Heart right ventricle (tissue), 16 donors: ENCODE data around the gene GSE1. TPM values are rescaled to one million over a fixed set of nuclear protein-coding genes. Genes with fewer than 3 reads are reported as not detected.

Experiments used
- ATAC-seq, 8 donors: fragments of 200-7000 bp; cut with Tn5 transposase; one replicate each; pipeline ENCODE4 v1.9.1; 2020; ENCODE audit warnings: mild to moderate bottlenecking in 8 of 8, moderate library complexity in 8 of 8, moderate number of reproducible peaks in 1 of 8
- DNase-seq, 2 donors: peaks; one replicate each; pipeline ENCODE4 v3.0.0-alpha.2; 2020
- H3K27ac ChIP-seq, 10 donors: fragments of 200-600 bp; sonication (generic) in 2 of 10; one replicate each; pipeline versions ENCODE4 v1.5.0 to v1.8.0; 2020 to 2022; ENCODE audit warnings: mild to moderate bottlenecking in 3 of 10
- H3K27me3 ChIP-seq, 7 donors: fragments of 200-600 bp; one replicate each; pipeline ENCODE4 v1.8.0; 2021 to 2022; ENCODE audit warnings: mild to moderate bottlenecking in 2 of 7
- H3K36me3 ChIP-seq, 9 donors: fragments of 200-600 bp; sonication (generic) in 1 of 9; one replicate each; pipeline versions ENCODE4 v1.5.0 to v1.8.0; 2020 to 2022; ENCODE audit warnings: mild to moderate bottlenecking in 2 of 9
- H3K4me1 ChIP-seq, 9 donors: fragments of 200-600 bp; sonication (generic) in 1 of 9; one replicate each; pipeline versions ENCODE4 v1.5.0 to v1.8.0; 2020 to 2022; ENCODE audit warnings: mild to moderate bottlenecking in 4 of 9
- H3K4me3 ChIP-seq, 10 donors: fragments of 200-600 bp; sonication (generic) in 2 of 10; one replicate each; pipeline versions ENCODE4 v1.5.0 to v1.8.0; 2020 to 2022; ENCODE audit warnings: mild to moderate bottlenecking in 7 of 10, moderate library complexity in 2 of 10
- H3K9me3 ChIP-seq, 11 donors: fragments of 200-600 bp in 10 of 11; sonication (generic) in 2 of 11; one replicate each; pipeline versions ENCODE4 v1.5.0 to v1.8.0; 2013 to 2022; ENCODE audit warnings: mild to moderate bottlenecking in 2 of 11, control low read depth in 1 of 11, moderate library complexity in 1 of 11
- WGBS, 2 donors: extraction: QIAGEN DNeasy Blood & Tissue Kit; methylation state at CpG; one replicate each; pipeline ENCODE4 v1.1.7; 2013; ENCODE audit warnings: inconsistent platforms in 1 of 2; 5-methylcytosine and 5-hydroxymethylcytosine counted together
- intact Hi-C, 10 donors: fragments of 100-400 bp; cut with DNase I; formaldehyde crosslinking; loops; one replicate each; pipeline versions ENCODE4 v1.11.1 to v1.14.2; 2022
- long read RNA-seq, 3 donors: library from polyadenylated mRNA; unstranded; transcript quantifications; one replicate each; pipeline ENCODE4 v2.0.0, GENCODE V29; 2020 to 2021
- polyA plus RNA-seq, 2 donors: library from polyadenylated mRNA; stranded (reverse); fragments of 200-250 nt; gene quantifications; one replicate each; pipeline ENCODE4 v1.2.3, GENCODE V29; 2013
- total RNA-seq, 10 donors: library from RNA; stranded (reverse); fragmentation: NEBNext Ultra II Directional in 3 of 10; extraction: Animal tissue kit (Norgen Biotek cat#: 25700) in 3 of 10; gene quantifications; one replicate each; pipeline versions ENCODE4 v1.2.1 to v1.2.4, GENCODE V29; 2021 to 2023
- TF ChIP-seq, protein P1 (sequence below), 9 donors: fragments of 200-600 bp; sonication (generic) in 2 of 9; IDR thresholded peaks; one replicate each; pipeline versions ENCODE4 v1.5.0 to v1.8.0; 2021 to 2022; ENCODE audit warnings: antibody characterized with exemption in 9 of 9, mild to moderate bottlenecking in 5 of 9, moderate library complexity in 1 of 9
- donor health status: Arrhythmogenic right ventricular cardiomyopathy.
- donor health status: ischemic (EF 13 %, LVEDD 7.1; RV severe dilation, severe dysfunction).
- donor health status: healthy with polysubstance abuse.
- donor health status: DM: no; HTN: yes; CAD: no.
- donor health status: DM: no; HTN: no; CAD: no.
- donor health status: ischemic (EF 25% LVEDD 6.9; RV normal size, moderate dysfunction).
- donor health status: ischemic (EF 25% LVEDD 5.7; RV mildly dilated, moderate dysfunction).
- donor health status: healthy.
- donor health status: DM: yes; HTN: yes; CAD: no.
- donor health status: Ischemic cardiomyopathy.
- donor health status: ischemic (EF 35%, LVEDD 5.7; RV mildly dilated, moderate dysfunction).
- donor health status: nonischemic (EF 11% LVEDD 7.7; RV severe dilation, severe dysfunction).
- donor health status: DM: yes; HTN: yes; CAD: no.
- donor health status: PGD.
- donor health status: ischemic (EF 29% LVEDD 5.4; RV normal size, mild dysfunction).
- donor health status: nonischemic (EF 23%, LVEDD 6.1; RV moderate dilation, normal function).

GSE1 gene
- 10 to 100 TPM; 31.1 to 53.2 (median 33.6) TPM for total RNA-seq
- 10 to 100 TPM; 15.6 to 25.0 TPM for polyA plus RNA-seq
- long read RNA-seq, donor 1, partial matches to known transcripts = 54 of 101 reads
- long read RNA-seq, donor 1, other reads (novel, unspliced or antisense) = 47 of 101 reads
- long read RNA-seq, donor 2, full-length matches to known transcripts = 1 of 74 reads
- long read RNA-seq, donor 2, partial matches to known transcripts = 40 of 74 reads
- long read RNA-seq, donor 2, other reads (novel, unspliced or antisense) = 33 of 74 reads
- long read RNA-seq, donor 3, full-length matches to known transcripts = 3 of 116 reads
- long read RNA-seq, donor 3, partial matches to known transcripts = 69 of 116 reads
- long read RNA-seq, donor 3, other reads (novel, unspliced or antisense) = 44 of 116 reads

GRCh38 chr16:85612801-85613603, at the start of gene GSE1:
Gene GSE1 (plus strand): TSS chr16:85613322. CDS start chr16:85613392, 70 bp downstream.
- H3K4me1 ChIP-seq = peaks cover 35 to 78% (median 65%) of the 10 kb centered on the region in 9 donors
- 0% methylated on average over 66 to 81 of the region's 81 CpGs for WGBS, 2 donors
- intact Hi-C loops = loop anchor here in 7 of 10 donors (5.0 to 10.0 kb wide), 8 partner anchors 41 to 338 kb away; no protein-coding TSS in a partner anchor

DNA sequence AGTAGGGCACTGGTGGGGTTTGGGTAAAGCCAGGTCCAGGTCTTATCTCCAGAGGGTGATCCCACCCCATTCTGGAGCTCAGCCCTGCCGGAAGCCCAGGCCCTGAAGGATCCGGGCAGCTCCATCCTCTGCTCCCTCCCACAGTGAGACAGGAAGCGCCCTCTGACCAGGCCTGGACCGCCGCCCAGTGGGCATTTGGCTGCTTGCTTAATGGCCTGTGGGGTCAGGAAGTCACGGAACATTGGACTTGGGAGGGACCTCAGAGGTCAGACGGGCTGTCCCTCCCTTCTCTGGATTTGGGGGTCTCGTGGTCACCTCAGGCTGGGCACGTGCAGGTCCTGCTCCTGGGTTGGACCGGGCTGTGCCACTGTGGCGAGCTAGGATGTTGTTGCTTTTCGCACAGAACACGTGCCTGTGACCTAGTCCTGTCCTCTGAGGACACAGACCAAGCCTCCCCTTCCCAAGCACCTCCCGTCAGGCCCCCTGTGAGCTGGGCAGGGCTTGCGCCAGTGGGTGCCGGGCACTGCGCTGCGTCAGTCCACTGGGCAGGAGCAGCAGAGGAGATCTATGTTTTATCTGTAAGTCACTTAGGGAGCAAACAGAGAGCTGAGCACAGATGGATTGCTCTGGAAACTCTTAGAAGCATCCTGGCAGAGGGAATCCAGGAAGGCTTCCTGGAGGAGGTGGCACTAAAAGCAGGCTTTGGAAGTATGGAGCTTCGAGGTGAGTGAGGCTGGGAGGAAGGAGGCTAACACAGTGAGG, 49.4 kb upstream of the GSE1 start:
- TF ChIP-seq, protein P1, sequence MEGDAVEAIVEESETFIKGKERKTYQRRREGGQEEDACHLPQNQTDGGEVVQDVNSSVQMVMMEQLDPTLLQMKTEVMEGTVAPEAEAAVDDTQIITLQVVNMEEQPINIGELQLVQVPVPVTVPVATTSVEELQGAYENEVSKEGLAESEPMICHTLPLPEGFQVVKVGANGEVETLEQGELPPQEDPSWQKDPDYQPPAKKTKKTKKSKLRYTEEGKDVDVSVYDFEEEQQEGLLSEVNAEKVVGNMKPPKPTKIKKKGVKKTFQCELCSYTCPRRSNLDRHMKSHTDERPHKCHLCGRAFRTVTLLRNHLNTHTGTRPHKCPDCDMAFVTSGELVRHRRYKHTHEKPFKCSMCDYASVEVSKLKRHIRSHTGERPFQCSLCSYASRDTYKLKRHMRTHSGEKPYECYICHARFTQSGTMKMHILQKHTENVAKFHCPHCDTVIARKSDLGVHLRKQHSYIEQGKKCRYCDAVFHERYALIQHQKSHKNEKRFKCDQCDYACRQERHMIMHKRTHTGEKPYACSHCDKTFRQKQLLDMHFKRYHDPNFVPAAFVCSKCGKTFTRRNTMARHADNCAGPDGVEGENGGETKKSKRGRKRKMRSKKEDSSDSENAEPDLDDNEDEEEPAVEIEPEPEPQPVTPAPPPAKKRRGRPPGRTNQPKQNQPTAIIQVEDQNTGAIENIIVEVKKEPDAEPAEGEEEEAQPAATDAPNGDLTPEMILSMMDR (IDR thresholded peaks at IDR 0.05) = peak in 7 of 9 donors; percentile 7 to 50 (median 32)
- peak overlapping the region in 7 of 10 donors; percentile 42 to 60 (median 52) for H3K27ac ChIP-seq
- ATAC-seq (peak; percentile 63 to 83 (median 70)), DNase-seq (peak; percentile 77 to 82)
- H3K4me3 ChIP-seq = no peak overlapping the region
- intact Hi-C loops = no loop called here
- no peaks in the 10 kb centered on the region for H3K9me3 ChIP-seq
- H3K36me3 ChIP-seq = no peaks in the 10 kb centered on the region
- H3K27me3 ChIP-seq = no peaks in the 10 kb centered on the region
- H3K4me1 ChIP-seq = peaks cover 9 to 75% (median 56%) of the 10 kb centered on the region in 9 donors
- 57 to 60% methylated on average over 19 of the region's 19 CpGs for WGBS, 2 donors

More at GRCh38 chr16:85612801-85613603, at the start of gene GSE1:
- Histone ChIP-seq H3K27me3 (no peaks in the 10 kb centered on the region), H3K36me3 (no peaks in the 10 kb centered on the region), H3K27ac (peak within 1 kb of the TSS; percentile 72 to 98 (median 92)), H3K9me3 (no peaks in the 10 kb centered on the region), H3K4me3 (peak within 1 kb of the TSS; percentile 55 to 73 (median 65))
- ATAC-seq (peak; percentile 46 to 69 (median 60)), DNase-seq (peak; percentile 93)
- TF ChIP-seq, protein P1 (IDR thresholded peaks at IDR 0.05) = no peak

DNA sequence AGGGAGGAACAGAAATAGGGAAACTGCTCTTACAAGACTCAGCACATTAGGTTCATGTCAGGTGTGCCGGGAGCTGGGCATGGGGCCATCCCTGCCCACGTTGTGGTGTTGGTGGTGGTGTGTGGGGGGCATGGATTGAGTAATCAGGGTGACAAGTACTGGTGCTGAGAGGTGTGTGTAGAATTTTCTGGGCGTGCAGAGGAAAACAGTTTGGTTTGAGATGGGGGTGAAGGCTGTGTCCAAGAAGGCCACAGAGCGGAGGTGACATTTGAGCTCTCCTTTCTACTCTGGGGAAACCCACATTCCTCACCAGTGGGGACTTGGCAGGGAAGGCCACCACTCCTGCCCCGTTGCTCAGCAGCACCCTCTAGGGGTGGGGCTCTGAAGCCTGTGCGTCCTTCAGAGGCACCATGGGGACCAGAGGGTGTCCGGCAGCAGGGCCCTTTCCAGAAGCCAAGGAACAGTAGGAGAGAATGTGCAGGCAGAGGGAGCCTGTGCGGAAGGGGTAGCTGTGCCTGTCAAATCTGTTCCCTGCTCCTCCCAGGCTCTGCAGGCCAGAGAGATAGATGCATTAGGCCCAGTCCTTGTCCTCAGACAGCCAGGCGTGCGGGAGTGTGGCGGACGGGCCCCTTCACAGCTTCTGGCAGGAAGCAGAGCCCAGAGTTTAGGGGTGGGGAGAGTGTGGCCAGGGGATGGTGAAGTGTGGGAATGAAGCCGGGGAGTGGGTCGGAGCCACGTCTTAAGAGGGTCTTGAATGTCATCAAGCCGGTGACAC, 48.7 kb upstream of the GSE1 start:
- no peak for DNase-seq
- intact Hi-C loops = loop anchor here in 3 of 10 donors (5.0 kb wide), 2 partner anchors 38 to 43 kb away; no protein-coding TSS in a partner anchor
- 81 to 85% methylated on average over 16 of the region's 16 CpGs for WGBS, 2 donors
- Histone ChIP-seq H3K4me3 (no peak overlapping the region), H3K9me3 (peaks cover 0 to 6% (median 0%) of the 10 kb centered on the region in 11 donors), H3K36me3 (no peaks in the 10 kb centered on the region), H3K27ac (peak overlapping the region in 1 of 10 donors; percentile 42), H3K4me1 (peaks cover 6 to 75% (median 48%) of the 10 kb centered on the region in 9 donors), H3K27me3 (no peaks in the 10 kb centered on the region)
- TF ChIP-seq, protein P1 (IDR thresholded peaks at IDR 0.05) = peak in 8 of 9 donors; percentile 11 to 56 (median 40)
- ATAC-seq = peak in 3 of 8 donors; percentile 5 to 18 (median 14)
